CD4-positive, alpha-beta T cell treated with Interferon alpha-2 for 1 hour (primary cell): ENCODE data around the gene SHISA6.

Experiments
- DNase-seq, 2 donors: peaks; one replicate each; pipeline ENCODE4 v3.0.0-alpha.2; 2020 to 2022

Gene SHISA6

GRCh38 chr17:11467639-11468038, 226.6 kb downstream of the SHISA6 start:
- no peak for DNase-seq

- DNase-seq, result no peak
Measured at GRCh38 chr17:11485336-11486100, 244.5 kb downstream of the SHISA6 start.

GRCh38 chr17:11486101-11486867, 245.3 kb downstream of the SHISA6 start:
- no peak for DNase-seq

- no peak for DNase-seq
Measured at GRCh38 chr17:11486868-11487310, 245.9 kb downstream of the SHISA6 start.

GRCh38 chr17:11487469-11487868, 246.5 kb downstream of the SHISA6 start:
- no peak for DNase-seq

- no peak for DNase-seq
Measured at GRCh38 chr17:11488407-11488806, 247.4 kb downstream of the SHISA6 start.

- no peak for DNase-seq
Measured at GRCh38 chr17:11490171-11490755, 249.2 kb downstream of the SHISA6 start.

- DNase-seq, result no peak
Measured at GRCh38 chr17:11492511-11492910, 251.5 kb downstream of the SHISA6 start.

- no peak for DNase-seq
Measured at GRCh38 chr17:11493936-11494335, 252.9 kb downstream of the SHISA6 start.

GRCh38 chr17:11495613-11496012, 254.6 kb downstream of the SHISA6 start:
- DNase-seq, result no peak

- no peak for DNase-seq
Measured at GRCh38 chr17:11499881-11500280, 258.9 kb downstream of the SHISA6 start.

- DNase-seq, result no peak
Measured at GRCh38 chr17:11503308-11504035, 262.5 kb downstream of the SHISA6 start.

GRCh38 chr17:11506635-11507034, 265.6 kb downstream of the SHISA6 start:
- DNase-seq, result no peak

GRCh38 chr17:11511696-11512095, 270.7 kb downstream of the SHISA6 start:
- DNase-seq, result no peak

- no peak for DNase-seq
Measured at GRCh38 chr17:11514565-11514964, 273.6 kb downstream of the SHISA6 start.

GRCh38 chr17:11514981-11515680, 274.1 kb downstream of the SHISA6 start:
- DNase-seq, result no peak

- no peak for DNase-seq
Measured at GRCh38 chr17:11515901-11516300, 274.9 kb downstream of the SHISA6 start.

- no peak for DNase-seq
Measured at GRCh38 chr17:11535231-11535630, 294.2 kb downstream of the SHISA6 start.

- no peak for DNase-seq
Measured at GRCh38 chr17:11538366-11538765, 297.4 kb downstream of the SHISA6 start.

- no peak for DNase-seq
Measured at GRCh38 chr17:11539637-11540036, 298.6 kb downstream of the SHISA6 start.

- DNase-seq, result no peak
Measured at GRCh38 chr17:11545002-11545401, 304.0 kb downstream of the SHISA6 start.

GRCh38 chr17:11545696-11546095, 304.7 kb downstream of the SHISA6 start:
- DNase-seq, result no peak
